AG09309 (cell line): ENCODE data around the gene NUDT22.

Experiments used
- DNase-seq: peaks from one replicate; pipeline ENCODE4 v3.0.0-alpha.2; 2010; ENCODE audit warnings: low read depth
- H3K4me3 ChIP-seq: 2 replicates; pipeline ENCODE4 v1.5.1; 2011; ENCODE audit warnings: mild to moderate bottlenecking, low read depth, low read length, moderate library complexity; ENCODE audit not compliant: control insufficient read depth
- TF ChIP-seq, protein P1 (sequence below): IDR thresholded peaks from 2 replicates; pipeline ENCODE4 v1.5.1; 2011; ENCODE audit warnings: mild to moderate bottlenecking, low read depth, low read length, inconsistent platforms; ENCODE audit not compliant: insufficient read depth, control insufficient read depth; ENCODE audit errors: missing control alignments

The NUDT22 gene

DNA sequence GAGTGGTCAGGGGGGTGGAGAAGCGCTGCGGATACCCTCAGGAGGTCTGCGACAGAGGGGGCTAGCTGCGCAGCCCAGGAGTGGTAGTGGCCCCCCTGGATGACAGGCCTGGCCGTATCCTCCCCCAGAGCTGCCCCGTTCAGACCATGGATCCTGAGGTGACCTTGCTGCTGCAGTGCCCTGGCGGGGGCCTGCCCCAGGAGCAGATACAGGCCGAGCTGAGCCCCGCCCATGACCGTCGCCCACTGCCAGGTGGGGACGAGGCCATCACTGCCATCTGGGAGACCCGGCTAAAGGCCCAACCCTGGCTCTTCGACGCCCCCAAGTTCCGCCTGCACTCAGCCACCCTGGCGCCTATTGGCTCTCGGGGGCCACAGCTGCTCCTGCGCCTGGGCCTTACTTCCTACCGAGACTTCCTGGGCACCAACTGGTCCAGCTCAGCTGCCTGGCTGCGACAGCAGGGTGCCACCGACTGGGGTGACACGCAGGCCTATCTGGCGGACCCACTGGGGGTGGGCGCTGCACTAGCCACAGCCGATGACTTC, 505 bp downstream of the NUDT22 start:
- peak overlapping the region; percentile 87 for H3K4me3 ChIP-seq
- TF ChIP-seq, protein P1, sequence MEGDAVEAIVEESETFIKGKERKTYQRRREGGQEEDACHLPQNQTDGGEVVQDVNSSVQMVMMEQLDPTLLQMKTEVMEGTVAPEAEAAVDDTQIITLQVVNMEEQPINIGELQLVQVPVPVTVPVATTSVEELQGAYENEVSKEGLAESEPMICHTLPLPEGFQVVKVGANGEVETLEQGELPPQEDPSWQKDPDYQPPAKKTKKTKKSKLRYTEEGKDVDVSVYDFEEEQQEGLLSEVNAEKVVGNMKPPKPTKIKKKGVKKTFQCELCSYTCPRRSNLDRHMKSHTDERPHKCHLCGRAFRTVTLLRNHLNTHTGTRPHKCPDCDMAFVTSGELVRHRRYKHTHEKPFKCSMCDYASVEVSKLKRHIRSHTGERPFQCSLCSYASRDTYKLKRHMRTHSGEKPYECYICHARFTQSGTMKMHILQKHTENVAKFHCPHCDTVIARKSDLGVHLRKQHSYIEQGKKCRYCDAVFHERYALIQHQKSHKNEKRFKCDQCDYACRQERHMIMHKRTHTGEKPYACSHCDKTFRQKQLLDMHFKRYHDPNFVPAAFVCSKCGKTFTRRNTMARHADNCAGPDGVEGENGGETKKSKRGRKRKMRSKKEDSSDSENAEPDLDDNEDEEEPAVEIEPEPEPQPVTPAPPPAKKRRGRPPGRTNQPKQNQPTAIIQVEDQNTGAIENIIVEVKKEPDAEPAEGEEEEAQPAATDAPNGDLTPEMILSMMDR: no peak
- DNase-seq: no peak

DNA sequence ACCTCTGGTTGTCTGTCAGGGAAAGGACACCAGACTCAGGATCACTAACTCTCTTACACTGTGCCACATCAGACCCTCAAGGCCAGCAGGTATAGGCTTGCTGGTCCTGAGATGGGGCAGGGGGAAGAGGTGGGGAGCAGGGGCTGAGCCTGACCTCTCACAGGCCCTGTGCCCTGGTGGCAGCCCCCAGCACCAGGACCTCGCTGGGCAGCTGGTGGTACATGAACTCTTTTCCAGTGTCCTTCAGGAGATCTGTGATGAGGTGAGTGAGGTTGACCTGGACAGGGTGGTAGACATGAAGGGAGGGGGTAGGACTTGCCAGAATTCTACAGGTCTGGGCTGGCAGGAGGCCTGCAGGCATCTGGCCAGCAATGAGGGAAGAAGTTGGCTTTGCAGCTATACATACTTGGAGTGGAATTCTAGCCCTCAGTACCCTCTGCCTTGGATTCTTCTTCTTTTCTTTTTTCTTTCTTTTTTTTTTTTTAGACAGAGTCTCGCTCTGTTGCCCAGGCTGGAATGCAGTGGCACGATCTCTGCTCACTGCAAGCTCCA, 1.4 kb downstream of the NUDT22 start:
- TF ChIP-seq, protein P1: no peak
- no peak for DNase-seq
- H3K4me3 ChIP-seq: peak overlapping the region; percentile 87

DNA sequence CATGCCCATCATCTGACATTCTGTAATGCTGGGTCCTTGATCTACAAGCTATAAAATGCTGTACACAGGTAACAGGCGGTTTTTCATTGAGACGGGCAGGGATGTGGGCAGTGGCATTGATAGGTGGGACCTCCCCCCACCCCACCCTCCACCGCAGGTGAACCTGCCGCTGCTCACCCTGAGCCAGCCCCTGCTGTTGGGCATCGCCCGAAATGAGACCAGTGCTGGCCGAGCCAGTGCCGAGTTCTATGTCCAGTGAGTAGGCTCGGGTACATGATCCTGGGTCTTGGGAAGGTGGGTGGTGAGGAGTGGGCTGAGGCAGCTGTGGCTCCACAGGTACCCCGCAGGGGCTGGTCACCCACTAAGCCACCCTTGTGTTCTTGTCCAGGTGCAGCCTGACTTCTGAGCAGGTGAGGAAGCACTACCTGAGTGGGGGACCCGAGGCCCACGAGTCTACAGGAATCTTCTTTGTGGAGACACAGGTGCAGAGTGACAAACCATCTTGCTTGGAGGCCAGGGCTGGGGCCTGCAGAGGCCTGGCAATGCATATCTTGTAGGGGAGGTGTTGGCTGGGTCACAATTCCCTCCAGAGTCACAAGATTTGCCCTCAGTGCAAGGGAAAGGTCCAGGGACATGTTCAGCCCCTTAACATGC, 3.1 kb downstream of the NUDT22 start:
- no peak overlapping the region for H3K4me3 ChIP-seq

DNA sequence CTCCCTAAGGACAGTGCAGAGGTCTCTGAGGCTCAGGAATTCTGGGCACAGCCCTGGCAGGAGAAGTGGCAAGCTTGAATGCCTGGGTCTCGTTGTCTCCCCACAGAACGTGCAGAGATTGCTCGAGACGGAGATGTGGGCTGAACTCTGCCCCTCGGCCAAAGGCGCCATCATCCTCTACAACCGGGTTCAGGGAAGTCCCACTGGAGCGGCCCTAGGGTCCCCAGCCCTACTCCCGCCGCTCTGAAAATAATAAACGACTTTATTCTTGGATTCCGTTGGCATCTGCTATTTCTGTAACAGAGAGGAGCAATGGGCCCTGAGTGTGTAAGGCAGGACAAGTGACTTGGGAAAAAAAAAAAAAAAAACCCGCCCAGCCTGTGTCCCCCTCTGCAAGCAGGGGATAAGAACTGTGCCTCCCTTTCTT, 3.7 kb downstream of the NUDT22 start:
- H3K4me3 ChIP-seq: peak overlapping the region; percentile 96
- TF ChIP-seq, protein P1: no peak
- no peak for DNase-seq

More for the DNA sequence above, 3.1 kb downstream of the NUDT22 start:
- TF ChIP-seq, protein P1: no peak
- DNase-seq: no peak

DNA sequence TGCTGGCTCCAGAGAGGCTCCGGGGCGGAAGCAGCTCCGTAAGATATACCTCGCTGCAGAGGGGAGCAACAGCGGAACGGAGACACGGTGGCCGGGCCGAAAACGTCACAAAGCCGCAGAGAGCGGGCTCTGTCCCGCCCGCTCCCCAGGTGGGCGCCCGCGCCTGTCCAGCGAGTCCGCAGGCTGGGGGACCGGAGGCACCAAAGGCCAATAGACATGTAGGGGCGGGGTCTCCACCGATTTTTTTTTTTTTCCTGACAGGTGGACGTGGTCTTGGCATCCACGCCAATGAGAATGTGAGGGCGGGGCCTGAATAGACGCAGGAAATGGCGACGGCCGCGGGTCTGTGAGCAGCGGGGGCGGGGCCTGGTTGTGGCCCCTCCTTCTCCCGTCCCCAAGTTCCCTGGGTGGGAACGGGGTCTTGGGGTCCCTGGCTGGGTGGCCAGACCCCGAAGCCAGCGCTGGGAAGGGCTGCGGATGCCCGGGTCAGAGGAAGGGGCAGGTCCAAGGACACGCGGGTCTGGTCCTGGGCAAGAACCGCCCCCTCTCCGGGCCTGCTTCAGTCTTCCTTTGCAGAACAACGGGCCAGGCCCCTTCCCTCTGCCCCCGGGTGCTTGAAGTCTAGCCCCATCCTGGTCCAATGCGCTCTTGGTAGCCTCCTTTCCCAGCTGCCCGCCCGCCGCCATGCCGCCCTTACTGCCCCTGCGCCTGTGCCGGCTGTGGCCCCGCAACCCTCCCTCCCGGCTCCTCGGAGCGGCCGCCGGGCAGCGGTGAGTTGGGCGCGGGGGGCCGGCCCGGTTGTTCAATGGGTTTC, 4.3 kb downstream of the NUDT22 start, which contains the start of gene DNAJC4:
TSS of gene DNAJC4 (plus strand) at position 378 of the 814 bp plus-strand sequence. CDS start at position 685, 307 bp downstream.
- DNase-seq: peak; percentile 29
- peak within 1 kb of the TSS; percentile 96 for H3K4me3 ChIP-seq

DNA sequence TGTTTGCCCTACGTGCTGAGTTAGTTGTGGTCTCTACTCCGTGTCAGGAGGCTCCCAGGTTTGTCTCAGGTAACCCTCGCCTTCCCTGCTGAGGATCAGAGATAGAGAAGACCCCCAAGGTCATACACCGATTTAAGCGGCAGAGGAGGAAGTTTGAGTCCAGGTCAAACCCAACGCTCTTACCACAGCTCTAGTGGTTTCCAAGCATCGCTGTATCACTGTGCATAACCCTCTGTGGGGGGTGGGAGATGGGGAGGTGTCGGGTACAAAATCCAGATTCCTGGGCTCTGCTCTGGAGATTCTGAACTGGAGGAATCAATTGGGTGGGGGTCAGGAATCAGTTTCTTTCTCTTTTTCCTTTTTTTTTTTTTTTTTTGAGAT, 4.9 kb downstream of the NUDT22 start:
- DNase-seq: no peak
- TF ChIP-seq, protein P1: no peak

More for the DNA sequence above, 4.3 kb downstream of the NUDT22 start, which contains the start of gene DNAJC4:
- TF ChIP-seq, protein P1: no peak

More for the DNA sequence above, 4.9 kb downstream of the NUDT22 start:
- H3K4me3 ChIP-seq: peak overlapping the region; percentile 96
